Loucy (cell line): Measurements from ENCODE around the gene ZFYVE28.

Source experiments
- H2AFZ ChIP-seq: fragments of 200-600 bp; sonication (generic); 2 replicates; pipeline ENCODE4 v1.6.0; 2016; ENCODE audit warnings: antibody characterized with exemption, mild to moderate bottlenecking, low read length, moderate library complexity
- H3F3A ChIP-seq: fragments of 200-600 bp; 2 replicates; pipeline ENCODE4 v1.6.0; 2016; ENCODE audit warnings: antibody characterized with exemption, low read depth, mild to moderate bottlenecking
- H3K27me3 ChIP-seq: fragments of 200-600 bp; sonication (generic); 2 replicates; pipeline ENCODE4 v1.6.1; 2014; ENCODE audit warnings: low read length, mild to moderate bottlenecking; ENCODE audit not compliant: insufficient read depth, poor library complexity, severe bottlenecking
- H3K36me3 ChIP-seq: fragments of 200-600 bp; sonication (generic); 2 replicates; pipeline ENCODE4 v1.6.1; 2016; ENCODE audit warnings: low read length; ENCODE audit not compliant: insufficient read depth
- H3K4me1 ChIP-seq: fragments of 200-600 bp; sonication (generic); 2 replicates; pipeline ENCODE4 v1.5.1; 2014; ENCODE audit warnings: low read length, mild to moderate bottlenecking; ENCODE audit not compliant: insufficient read depth, poor library complexity, severe bottlenecking
- H3K4me2 ChIP-seq: fragments of 200-600 bp; sonication (generic); 2 replicates; pipeline ENCODE4 v1.6.0; 2014; ENCODE audit warnings: antibody characterized with exemption, low read length, low read depth, mild to moderate bottlenecking; ENCODE audit not compliant: poor library complexity, severe bottlenecking
- H3K4me3 ChIP-seq: fragments of 200-600 bp; sonication (generic); 2 replicates; pipeline ENCODE4 v1.5.1; 2014; ENCODE audit warnings: low read length, mild to moderate bottlenecking, mixed read lengths; ENCODE audit not compliant: poor library complexity, severe bottlenecking
- H3K79me2 ChIP-seq: fragments of 200-600 bp; sonication (generic); 2 replicates; pipeline ENCODE4 v1.6.1; 2014; ENCODE audit warnings: low read length; ENCODE audit not compliant: insufficient read depth
- H3K9ac ChIP-seq: fragments of 200-600 bp; sonication (generic); 2 replicates; pipeline ENCODE4 v1.6.0; 2014; ENCODE audit warnings: mild to moderate bottlenecking, low read depth, low read length, moderate library complexity; ENCODE audit not compliant: poor library complexity, severe bottlenecking
- H3K9me2 ChIP-seq: fragments of 200-600 bp; sonication (generic); replicated peaks from 2 replicates; pipeline ENCODE4 v1.6.1; 2016; ENCODE audit warnings: low read depth, low read length, mixed read lengths
- H3K9me3 ChIP-seq: fragments of 200-600 bp; sonication (generic); 2 replicates; pipeline ENCODE4 v1.6.1; 2014; ENCODE audit warnings: mild to moderate bottlenecking, antibody characterized with exemption, low read length, low read depth; ENCODE audit not compliant: insufficient read depth
- H4K20me1 ChIP-seq: fragments of 200-600 bp; sonication (generic); 2 replicates; pipeline ENCODE4 v1.6.0; 2014; ENCODE audit warnings: antibody characterized with exemption, low read length, mild to moderate bottlenecking; ENCODE audit not compliant: insufficient read depth, poor library complexity, severe bottlenecking
- EZH2phosphoT487 ChIP-seq: fragments of 200-600 bp; IDR thresholded peaks from 2 replicates; pipeline ENCODE4 v1.6.1; 2018; ENCODE audit warnings: antibody characterized with exemption, mild to moderate bottlenecking, moderate library complexity, borderline replicate concordance
- TF ChIP-seq, protein P1 (sequence below): fragments of 200-600 bp; sonication (generic); conservative IDR thresholded peaks from 2 replicates; pipeline ENCODE4 v1.5.1; 2014; ENCODE audit warnings: mild to moderate bottlenecking, antibody characterized with exemption, low read length

Gene ZFYVE28

DNA sequence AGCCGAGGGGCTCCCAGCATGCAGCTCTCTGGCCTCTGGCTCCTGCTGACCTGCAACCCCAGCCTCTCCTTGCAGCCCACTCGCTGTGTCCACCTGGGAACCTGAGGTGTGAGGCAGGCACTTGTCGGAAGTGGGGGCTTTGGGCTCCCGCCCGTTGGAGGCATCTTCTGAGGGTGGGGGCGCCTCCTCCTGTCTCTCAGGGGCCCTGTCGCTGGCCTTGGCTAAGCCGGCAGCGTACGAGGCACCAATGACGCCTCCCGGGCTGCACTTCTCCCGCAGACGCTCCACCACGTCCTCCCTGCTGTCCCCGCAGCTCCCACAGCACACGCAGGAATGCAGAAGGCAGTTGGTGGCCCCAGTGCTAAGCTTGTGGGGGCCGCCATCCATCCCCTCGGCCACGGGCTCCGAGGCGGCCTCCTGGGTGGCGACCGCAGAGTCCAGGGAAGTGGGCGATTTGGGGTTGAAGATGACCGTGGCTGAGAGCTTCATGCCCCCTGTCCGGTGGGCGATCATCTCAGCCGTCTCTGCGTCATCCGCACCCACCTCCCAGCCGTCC is 114.0 kb downstream of the ZFYVE28 start:
- Histone ChIP-seq H3K4me2 (no peak overlapping the region), H2AFZ (no peak overlapping the region), H3K9ac (no peak overlapping the region), H3K79me2 (no peaks in the 10 kb centered on the region), H3K36me3 (no peaks in the 10 kb centered on the region), H3F3A (no peaks in the 10 kb centered on the region), H3K9me2 (no peaks in the 10 kb centered on the region), H3K27me3 (no peaks in the 10 kb centered on the region), H4K20me1 (no peaks in the 10 kb centered on the region), H3K4me1 (no peaks in the 10 kb centered on the region), H3K4me3 (no peak overlapping the region), H3K9me3 (no peaks in the 10 kb centered on the region)
- TF ChIP-seq, protein P1, sequence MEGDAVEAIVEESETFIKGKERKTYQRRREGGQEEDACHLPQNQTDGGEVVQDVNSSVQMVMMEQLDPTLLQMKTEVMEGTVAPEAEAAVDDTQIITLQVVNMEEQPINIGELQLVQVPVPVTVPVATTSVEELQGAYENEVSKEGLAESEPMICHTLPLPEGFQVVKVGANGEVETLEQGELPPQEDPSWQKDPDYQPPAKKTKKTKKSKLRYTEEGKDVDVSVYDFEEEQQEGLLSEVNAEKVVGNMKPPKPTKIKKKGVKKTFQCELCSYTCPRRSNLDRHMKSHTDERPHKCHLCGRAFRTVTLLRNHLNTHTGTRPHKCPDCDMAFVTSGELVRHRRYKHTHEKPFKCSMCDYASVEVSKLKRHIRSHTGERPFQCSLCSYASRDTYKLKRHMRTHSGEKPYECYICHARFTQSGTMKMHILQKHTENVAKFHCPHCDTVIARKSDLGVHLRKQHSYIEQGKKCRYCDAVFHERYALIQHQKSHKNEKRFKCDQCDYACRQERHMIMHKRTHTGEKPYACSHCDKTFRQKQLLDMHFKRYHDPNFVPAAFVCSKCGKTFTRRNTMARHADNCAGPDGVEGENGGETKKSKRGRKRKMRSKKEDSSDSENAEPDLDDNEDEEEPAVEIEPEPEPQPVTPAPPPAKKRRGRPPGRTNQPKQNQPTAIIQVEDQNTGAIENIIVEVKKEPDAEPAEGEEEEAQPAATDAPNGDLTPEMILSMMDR: no peak
- no peak for TF ChIP-seq EZH2phosphoT487

GRCh38 chr4:2303686-2304320 is 114.6 kb downstream of the ZFYVE28 start:
- Histone ChIP-seq H3K27me3 (no peaks in the 10 kb centered on the region), H3K79me2 (no peaks in the 10 kb centered on the region), H2AFZ (no peak overlapping the region), H3K9me3 (no peaks in the 10 kb centered on the region), H3K4me1 (no peaks in the 10 kb centered on the region), H3K4me3 (no peak overlapping the region), H3K4me2 (no peak overlapping the region), H3K36me3 (no peaks in the 10 kb centered on the region), H4K20me1 (no peaks in the 10 kb centered on the region), H3K9me2 (no peaks in the 10 kb centered on the region), H3F3A (no peaks in the 10 kb centered on the region), H3K9ac (no peak overlapping the region)
- TF ChIP-seq, protein P1: no peak
- no peak for TF ChIP-seq EZH2phosphoT487

GRCh38 chr4:2303121-2303685 is 115.2 kb downstream of the ZFYVE28 start:
- Histone ChIP-seq H2AFZ (no peak overlapping the region), H3F3A (no peaks in the 10 kb centered on the region), H3K4me3 (no peak overlapping the region), H3K4me2 (no peak overlapping the region), H3K9me3 (no peaks in the 10 kb centered on the region), H3K4me1 (no peaks in the 10 kb centered on the region), H3K27me3 (no peaks in the 10 kb centered on the region), H3K79me2 (no peaks in the 10 kb centered on the region), H4K20me1 (no peaks in the 10 kb centered on the region), H3K36me3 (no peaks in the 10 kb centered on the region), H3K9ac (no peak overlapping the region), H3K9me2 (no peaks in the 10 kb centered on the region)
- TF ChIP-seq, protein P1: no peak
- TF ChIP-seq EZH2phosphoT487: no peak
